Measurements from ENCODE around the gene ZNF738.
"Not testable (repeated sequence)": the region's sequence is repeated elsewhere in the genome, so short reads cannot be mapped to it uniquely, and the experiment has no call there.

Gene ZNF738

GRCh38 chr19:21358768-21359451 lies at the start of gene ZNF738:
Gene ZNF738 (plus strand): TSS chr19:21359000. CDS start chr19:21359141, 141 bp downstream.
- DNase-seq = peak; percentile 93

- DNase-seq = not testable (repeated sequence)
Measured at GRCh38 chr19:21312807-21313206, 46.0 kb upstream of the ZNF738 start.

GRCh38 chr19:21314676-21315075 lies 44.1 kb upstream of the ZNF738 start:
- DNase-seq = no peak

DNA sequence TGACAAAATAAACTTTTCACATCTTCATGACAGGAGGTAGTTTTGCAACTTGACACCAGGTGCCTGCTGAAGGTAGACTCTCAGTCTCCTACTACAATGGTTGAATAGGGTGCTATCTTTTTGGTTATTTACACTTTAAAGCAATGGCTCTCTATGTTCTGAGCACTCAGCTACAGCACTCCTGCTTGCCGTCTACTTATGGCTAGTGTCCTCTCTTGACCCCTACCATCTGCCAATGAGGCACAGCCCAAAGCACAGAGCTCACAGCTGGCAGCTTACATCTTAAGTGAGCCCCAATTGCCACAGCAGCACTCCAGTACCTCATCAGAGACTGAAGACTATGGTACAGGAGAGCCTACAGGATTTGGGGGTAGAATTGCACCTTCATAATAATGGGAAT lies 41.0 kb upstream of the ZNF738 start:
- DNase-seq = no peak

- no peak for DNase-seq
Measured at GRCh38 chr19:21321134-21321533, 37.7 kb upstream of the ZNF738 start.

- no peak for DNase-seq
Measured at GRCh38 chr19:21321996-21322395, 36.8 kb upstream of the ZNF738 start.

DNA sequence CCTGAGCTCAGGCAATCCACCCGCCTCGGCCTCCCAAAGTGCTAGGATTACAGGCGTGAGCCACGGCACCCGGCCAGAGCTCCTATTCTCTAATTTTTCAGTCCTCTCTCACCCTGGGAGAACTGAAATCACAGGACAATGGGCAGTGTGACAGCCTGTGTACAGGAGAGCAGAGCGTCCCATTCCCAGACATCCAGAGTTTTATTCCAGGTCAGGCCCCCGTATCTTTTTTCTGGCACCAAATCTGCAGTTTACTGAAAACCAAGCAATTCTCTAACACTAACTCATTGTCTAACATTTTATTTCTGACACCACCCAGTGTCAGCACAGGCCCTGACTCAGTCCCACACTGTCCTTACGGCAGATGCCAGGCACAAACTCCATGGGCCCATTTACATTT lies 36.3 kb upstream of the ZNF738 start:
- no peak for DNase-seq

DNA sequence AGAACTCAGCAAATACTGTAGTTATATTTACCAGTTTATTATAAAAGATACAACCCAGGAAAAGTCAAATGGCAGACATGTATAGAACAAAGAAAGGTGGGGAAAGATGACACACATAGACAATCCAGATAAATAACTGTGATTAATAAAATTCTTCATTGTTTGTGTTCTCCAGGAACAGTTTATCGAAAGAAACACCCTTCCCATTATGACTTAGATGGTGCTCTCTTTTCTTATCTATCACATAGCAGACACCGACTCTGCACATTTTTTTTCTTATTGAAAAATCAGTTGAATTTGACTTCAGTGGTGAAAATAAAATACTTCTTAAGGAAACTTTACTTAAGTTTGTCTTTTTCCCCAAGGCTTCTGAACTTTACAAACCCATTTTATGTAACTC lies 35.8 kb upstream of the ZNF738 start:
- DNase-seq = no peak

GRCh38 chr19:21326169-21326568 lies 32.6 kb upstream of the ZNF738 start:
- DNase-seq = no peak

DNA sequence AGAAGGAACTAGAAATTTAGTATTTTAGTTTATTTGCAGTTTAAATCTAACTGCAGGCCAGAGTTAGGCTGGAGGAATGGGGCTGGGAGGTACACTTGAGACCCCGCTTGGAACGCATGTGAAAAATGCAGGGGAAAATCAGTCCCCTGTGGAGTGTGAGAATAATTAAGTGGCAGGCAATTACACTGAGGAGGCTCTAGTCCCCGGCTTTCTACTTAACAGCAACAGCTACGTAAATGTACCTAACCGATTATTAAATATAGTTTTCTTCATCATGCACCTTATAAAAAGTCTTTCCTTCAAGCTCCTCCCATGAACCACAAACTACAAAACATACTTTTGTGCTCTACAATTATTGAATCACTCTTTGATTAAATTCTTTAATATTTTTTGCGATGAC lies 30.4 kb upstream of the ZNF738 start:
- peak; percentile 24 for DNase-seq

- DNase-seq = peak; percentile 91
Measured at GRCh38 chr19:21328885-21329605, 29.8 kb upstream of the ZNF738 start, which contains the start of gene ZNF708. Gene ZNF708 (minus strand): TSS chr19:21329410. CDS start chr19:21329212, 198 bp downstream.

DNA sequence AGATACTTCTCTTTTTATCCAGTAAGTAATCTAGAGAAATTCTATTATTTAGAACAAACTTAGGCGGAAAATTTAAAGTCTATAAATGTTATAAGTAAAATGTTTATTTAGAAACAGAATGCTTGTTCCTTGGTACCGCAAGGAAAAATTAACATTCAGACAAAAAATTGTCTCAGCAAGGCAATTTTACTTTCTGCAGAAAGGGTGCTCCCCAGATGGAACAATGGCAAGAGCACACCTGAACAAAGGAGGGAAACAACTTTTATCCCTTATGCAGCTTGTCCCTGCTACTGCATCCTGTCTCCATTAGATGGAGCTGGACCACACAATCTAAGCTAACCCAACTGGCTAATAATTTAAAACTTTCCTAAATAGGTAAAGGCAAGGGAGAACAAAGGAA lies 23.1 kb upstream of the ZNF738 start:
- DNase-seq = no peak

GRCh38 chr19:21344841-21345240 lies 14.0 kb upstream of the ZNF738 start:
- DNase-seq = not testable (repeated sequence)

GRCh38 chr19:21352830-21353229 lies 6.0 kb upstream of the ZNF738 start:
- no peak for DNase-seq

- DNase-seq = no peak
Measured at GRCh38 chr19:21362291-21362690, 3.5 kb downstream of the ZNF738 start.

GRCh38 chr19:21383980-21384582 lies 25.3 kb downstream of the ZNF738 start:
- DNase-seq = no peak

DNA sequence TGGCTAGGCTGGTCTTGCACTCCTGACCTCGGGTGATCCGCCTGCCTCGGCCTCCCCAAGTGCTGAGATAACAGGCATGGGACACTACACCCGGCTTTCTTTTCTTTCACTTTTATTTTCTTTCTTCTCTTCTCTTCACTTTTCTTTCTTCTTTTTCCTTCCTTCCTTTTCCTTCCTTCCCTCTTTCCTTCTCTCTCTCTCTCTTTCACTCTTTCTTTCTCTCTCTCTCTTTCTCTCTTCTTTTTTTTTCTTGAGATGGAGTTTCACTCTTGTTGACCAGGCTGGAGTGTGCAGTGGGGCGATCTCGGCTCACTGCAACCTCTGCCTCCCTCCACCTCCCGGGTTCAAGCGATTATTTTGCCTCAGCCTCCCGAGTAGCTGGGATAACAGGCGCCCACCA lies 37.3 kb downstream of the ZNF738 start:
- no peak for DNase-seq

DNA sequence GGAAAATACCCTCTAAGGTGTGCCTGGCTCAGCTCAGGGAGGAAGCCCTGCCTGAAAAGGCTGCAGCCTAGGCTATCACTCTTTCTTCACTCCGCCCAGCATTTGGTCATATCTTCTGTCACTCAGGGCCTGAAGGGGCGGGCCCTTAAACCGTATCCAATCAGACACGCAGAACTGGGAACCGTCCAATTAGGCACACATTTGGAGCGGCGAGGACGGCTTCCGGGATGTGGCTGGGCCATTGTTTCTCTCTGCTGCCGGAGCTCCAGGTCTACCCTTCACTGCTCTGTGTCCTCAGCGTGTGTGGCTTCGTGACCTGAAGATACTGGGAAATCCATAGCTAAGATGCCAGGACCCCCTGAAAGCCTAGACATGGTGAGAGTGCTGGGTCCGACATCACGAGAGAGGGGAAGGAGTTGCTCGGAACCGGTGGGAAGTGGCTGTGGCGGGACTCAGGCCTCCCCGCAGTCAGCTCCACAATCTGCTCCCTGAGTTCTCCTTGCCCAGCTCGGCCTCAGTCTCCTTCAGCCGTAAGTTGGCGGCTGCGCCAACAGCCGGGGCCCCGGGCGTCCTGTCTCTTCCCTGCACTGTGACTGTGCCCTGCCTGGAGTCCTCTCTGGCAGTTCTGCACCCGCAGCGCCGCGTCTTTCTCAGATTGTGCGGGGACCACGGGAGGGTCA lies 38.2 kb downstream of the ZNF738 start, which contains the start of gene ZNF493:
Gene ZNF493 (plus strand): TSS at position 241 of the 680 bp plus-strand sequence. CDS start 105 bp downstream, at position 346.
- peak; percentile 92 for DNase-seq

GRCh38 chr19:21398851-21399250 lies 40.1 kb downstream of the ZNF738 start:
- DNase-seq = no peak

DNA sequence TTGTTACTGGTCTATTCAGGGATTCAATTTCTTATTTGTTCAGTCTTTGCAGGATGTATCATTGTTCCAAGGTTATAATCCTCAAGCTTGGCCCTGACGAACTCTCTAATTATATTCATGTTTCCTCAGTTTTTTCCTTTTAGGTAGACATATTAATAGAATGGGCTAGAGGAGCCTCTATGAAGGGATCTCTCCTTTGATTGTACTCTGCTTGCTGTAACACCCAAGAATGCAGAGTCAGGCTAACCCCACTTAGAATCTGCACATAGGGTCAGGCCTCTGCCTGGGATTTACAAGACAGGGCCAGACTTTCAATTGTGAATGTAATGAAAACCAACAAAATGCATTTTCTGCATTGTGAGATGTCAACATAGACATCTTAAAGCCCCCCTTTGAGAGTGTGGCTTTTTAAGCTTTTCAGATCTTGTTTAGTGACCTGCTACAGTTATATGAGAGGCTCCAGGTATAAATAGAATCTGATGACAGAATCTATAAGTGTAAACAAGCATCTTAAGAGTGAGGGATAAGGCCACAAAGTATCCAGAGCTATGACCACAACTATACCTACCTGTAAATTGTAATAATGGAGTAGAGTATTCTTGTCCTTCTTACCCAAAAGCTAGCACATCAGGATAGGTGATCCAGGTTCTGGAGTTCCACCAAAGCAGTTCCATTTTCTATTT lies 43.6 kb downstream of the ZNF738 start:
- no peak for DNase-seq

DNA sequence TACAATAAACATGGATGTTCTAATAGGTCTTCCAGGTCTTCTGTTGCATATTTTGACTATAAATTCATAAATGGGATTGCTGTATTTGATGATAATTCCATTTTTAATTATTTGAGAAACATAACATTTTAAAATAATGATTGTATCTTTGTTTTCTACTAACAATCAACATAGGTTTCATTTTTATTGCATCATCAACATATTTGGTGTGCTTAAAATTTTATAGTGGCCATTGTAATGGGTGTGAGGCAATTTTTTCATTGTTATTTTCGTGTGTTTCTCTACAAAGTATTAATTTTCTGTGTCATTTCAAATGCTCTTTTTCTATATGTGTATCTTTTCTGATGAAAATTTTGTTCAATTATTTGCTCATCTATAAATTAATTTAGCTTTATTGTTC lies 51.4 kb downstream of the ZNF738 start:
- DNase-seq = no peak

- DNase-seq = no peak
Measured at GRCh38 chr19:21422244-21422643, 63.4 kb downstream of the ZNF738 start.

Data from COR-L47 (cell line).